Upper lobe of left lung (tissue), 4 donors: ENCODE measurements around the gene TBC1D1.

ENCODE experiments used
- CTCF ChIP-seq, 6 experiments: fragments of 450-650 bp in 4 of 6; fragments of 200-600 bp in 2 of 6; sonication (generic) in 2 of 6; IDR thresholded peaks; one replicate each; pipeline ENCODE4 v1.5.1; 2016 to 2019; ENCODE audit warnings: antibody characterized with exemption in 6 of 6
- EP300 ChIP-seq, 4 donors: sonication (generic); formaldehyde crosslinking; IDR thresholded peaks; one replicate each; pipeline ENCODE4 v1.5.1; 2017; ENCODE audit warnings: antibody characterized with exemption in 4 of 4, control low read depth in 2 of 4
- POLR2AphosphoS5 ChIP-seq, 2 donors: sonication (generic); formaldehyde crosslinking; IDR thresholded peaks; one replicate each; pipeline ENCODE4 v1.5.1; 2017; ENCODE audit warnings: antibody characterized with exemption in 2 of 2

- no peak for TF ChIP-seq CTCF (IDR thresholded peaks at IDR 0.05)
- TF ChIP-seq POLR2AphosphoS5 (IDR thresholded peaks at IDR 0.05) = no peak
- TF ChIP-seq EP300 (IDR thresholded peaks at IDR 0.05) = no peak
Measured at GRCh38 chr4:38086849-38087226, 196.0 kb downstream of the TBC1D1 start.
